HAP-1 (cell line): ENCODE results near the gene FSCN2.

ENCODE experiments used
- DNase-seq, 2 experiments: peaks; one replicate each; pipeline ENCODE4 v3.0.0-alpha.2; 2016 to 2020; ENCODE audit warnings: low spot score in 2 of 2
- H3K27me3 ChIP-seq: fragments of 250-450 bp; sonication (Bioruptor Pico); 2 replicates; pipeline ENCODE4 v1.5.1; 2020; ENCODE audit warnings: low read depth, mild to moderate bottlenecking, moderate library complexity
- H3K36me3 ChIP-seq: fragments of 250-450 bp; sonication (Bioruptor Pico); replicated peaks from 2 replicates; pipeline ENCODE4 v1.5.1; 2020; ENCODE audit warnings: mild to moderate bottlenecking
- H3K4me1 ChIP-seq: fragments of 250-450 bp; sonication (Bioruptor Pico); 2 replicates; pipeline ENCODE4 v1.5.1; 2020; ENCODE audit warnings: mild to moderate bottlenecking
- H3K4me3 ChIP-seq: fragments of 250-450 bp; sonication (Bioruptor Pico); 2 replicates; pipeline ENCODE4 v1.5.1; 2020; ENCODE audit warnings: mild to moderate bottlenecking, moderate library complexity
- H3K9me3 ChIP-seq: fragments of 250-450 bp; sonication (Bioruptor Pico); 2 replicates; pipeline ENCODE4 v1.5.1; 2020; ENCODE audit warnings: mild to moderate bottlenecking, moderate library complexity
- in situ Hi-C: fragments of 300-500 bp; cut with MboI; formaldehyde crosslinking; loops from 3 replicates; pipeline ENCODE4 v1.14.3; 2020; ENCODE audit warnings: low sequenced_read_pairs, inconsistent platforms, mixed read lengths

The FSCN2 gene, protein sequence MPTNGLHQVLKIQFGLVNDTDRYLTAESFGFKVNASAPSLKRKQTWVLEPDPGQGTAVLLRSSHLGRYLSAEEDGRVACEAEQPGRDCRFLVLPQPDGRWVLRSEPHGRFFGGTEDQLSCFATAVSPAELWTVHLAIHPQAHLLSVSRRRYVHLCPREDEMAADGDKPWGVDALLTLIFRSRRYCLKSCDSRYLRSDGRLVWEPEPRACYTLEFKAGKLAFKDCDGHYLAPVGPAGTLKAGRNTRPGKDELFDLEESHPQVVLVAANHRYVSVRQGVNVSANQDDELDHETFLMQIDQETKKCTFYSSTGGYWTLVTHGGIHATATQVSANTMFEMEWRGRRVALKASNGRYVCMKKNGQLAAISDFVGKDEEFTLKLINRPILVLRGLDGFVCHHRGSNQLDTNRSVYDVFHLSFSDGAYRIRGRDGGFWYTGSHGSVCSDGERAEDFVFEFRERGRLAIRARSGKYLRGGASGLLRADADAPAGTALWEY

DNA sequence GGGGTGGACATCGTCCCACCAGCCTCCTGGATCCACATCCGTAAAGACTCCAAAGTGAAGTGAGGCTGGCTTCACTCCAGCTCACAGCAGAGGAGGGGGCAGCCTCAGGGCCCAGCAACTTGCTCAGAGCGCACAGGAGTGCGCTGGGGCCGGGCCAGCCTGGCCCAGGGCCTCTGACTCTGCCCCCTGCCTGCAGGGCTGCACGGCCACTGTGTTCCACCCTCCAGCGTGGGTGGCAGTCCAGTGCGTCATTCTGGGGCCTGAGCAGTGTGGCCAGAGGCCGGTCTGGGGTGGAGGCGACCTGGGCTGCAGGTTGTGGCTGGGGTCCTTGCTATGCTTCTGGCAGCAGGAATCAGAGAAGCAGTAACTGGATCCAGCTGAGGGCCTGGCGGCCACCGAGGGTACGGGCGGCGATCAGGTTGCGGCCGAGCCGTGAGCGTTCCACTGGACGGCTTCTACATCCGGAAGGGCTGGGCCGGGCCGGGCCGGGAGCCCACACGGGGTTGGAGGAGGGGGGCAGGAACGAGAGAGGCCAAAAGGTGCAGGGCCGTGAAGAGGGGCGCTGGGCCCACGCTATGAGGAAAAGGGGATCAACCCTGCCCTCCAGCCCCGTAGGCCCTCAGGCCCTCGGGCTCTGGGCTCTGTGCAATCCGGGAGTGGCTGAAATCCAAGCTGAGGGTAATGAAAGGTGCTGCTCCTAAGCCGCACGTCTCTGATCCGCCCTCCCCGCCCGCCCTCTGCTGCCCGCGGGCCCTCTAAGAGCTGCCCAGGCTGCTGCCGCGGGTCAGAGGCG, at the start of gene FSCN2:
Gene FSCN2, plus strand, starts transcription at position 787 of the 793 bp plus-strand sequence. CDS start 155 bp downstream, outside the sequence.
- H3K4me1 ChIP-seq: no peaks in the 10 kb centered on the region
- H3K4me3 ChIP-seq: no peak within 1 kb of the TSS
- no peaks in the 10 kb centered on the region for H3K9me3 ChIP-seq
- no peak for DNase-seq
- H3K36me3 ChIP-seq: no peaks in the 10 kb centered on the region
- H3K27me3 ChIP-seq: peaks cover 27% of the 10 kb centered on the region
- in situ Hi-C loops: no loop called here

GRCh38 chr17:81479175-81480071, 48.8 kb upstream of the FSCN2 start:
- no peak for DNase-seq
- in situ Hi-C loops: loop anchor here (5.0 to 10.0 kb wide), 3 partner anchors 85 to 222 kb away; partner anchors contain the start of gene BAHCC1
- no peaks in the 10 kb centered on the region for H3K27me3 ChIP-seq

GRCh38 chr17:81480140-81481072, 47.8 kb upstream of the FSCN2 start:
- no peaks in the 10 kb centered on the region for H3K36me3 ChIP-seq
- no peak overlapping the region for H3K4me3 ChIP-seq
- H3K4me1 ChIP-seq: peaks cover 11% of the 10 kb centered on the region
- no peak for DNase-seq
- H3K9me3 ChIP-seq: no peaks in the 10 kb centered on the region
- H3K27me3 ChIP-seq: no peaks in the 10 kb centered on the region
- in situ Hi-C loops: loop anchor here (5.0 to 10.0 kb wide), 3 partner anchors 86 to 223 kb away; partner anchors contain the start of gene BAHCC1

More at GRCh38 chr17:81479175-81480071, 48.8 kb upstream of the FSCN2 start:
- Histone ChIP-seq H3K4me1 (peaks cover 5% of the 10 kb centered on the region), H3K36me3 (no peaks in the 10 kb centered on the region), H3K9me3 (no peaks in the 10 kb centered on the region), H3K4me3 (no peak overlapping the region)

- in situ Hi-C loops: loop anchor here (5.0 to 10.0 kb wide), 3 partner anchors 86 to 224 kb away; partner anchors contain the start of gene BAHCC1
- DNase-seq: no peak
- H3K4me1 ChIP-seq: peaks cover 18% of the 10 kb centered on the region
- no peaks in the 10 kb centered on the region for H3K9me3 ChIP-seq
- no peak overlapping the region for H3K4me3 ChIP-seq
- H3K36me3 ChIP-seq: no peaks in the 10 kb centered on the region
- H3K27me3 ChIP-seq: no peaks in the 10 kb centered on the region
Observed at GRCh38 chr17:81481073-81481799, 46.9 kb upstream of the FSCN2 start.

GRCh38 chr17:81481815-81482505, 46.2 kb upstream of the FSCN2 start:
- Histone ChIP-seq H3K9me3 (no peaks in the 10 kb centered on the region), H3K4me1 (peaks cover 25% of the 10 kb centered on the region), H3K27me3 (no peaks in the 10 kb centered on the region), H3K4me3 (no peak overlapping the region), H3K36me3 (no peaks in the 10 kb centered on the region)
- no peak for DNase-seq
- in situ Hi-C loops: loop anchor here (5.0 to 10.0 kb wide), 3 partner anchors 87 to 225 kb away; partner anchors contain the start of gene BAHCC1

DNA sequence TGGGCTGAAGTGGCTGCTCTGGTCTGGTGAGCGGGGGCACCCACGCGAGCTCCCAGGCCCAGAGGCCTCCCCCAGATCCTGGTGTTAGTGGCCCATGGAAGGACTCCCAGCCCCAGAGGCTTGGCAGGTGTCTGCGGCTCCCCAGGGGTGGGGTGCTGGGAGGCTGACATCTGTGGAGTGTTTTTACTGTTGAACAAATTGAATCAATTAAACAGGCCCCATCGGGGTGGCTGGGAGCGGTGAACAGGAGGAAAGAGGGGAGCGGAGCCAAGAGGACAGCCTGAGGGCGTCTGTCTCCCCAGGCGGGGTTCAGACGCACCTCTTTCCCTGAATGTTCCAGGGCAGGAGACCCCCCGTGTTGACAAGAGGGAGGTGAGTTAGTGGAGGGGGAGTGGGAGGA, 45.5 kb upstream of the FSCN2 start:
- no peak for DNase-seq
- in situ Hi-C loops: loop anchor here (5.0 to 10.0 kb wide), 3 partner anchors 88 to 225 kb away; partner anchors contain the start of gene BAHCC1
- H3K27me3 ChIP-seq: no peaks in the 10 kb centered on the region
- H3K4me1 ChIP-seq: peaks cover 33% of the 10 kb centered on the region
- no peaks in the 10 kb centered on the region for H3K9me3 ChIP-seq
- H3K36me3 ChIP-seq: no peaks in the 10 kb centered on the region
- no peak overlapping the region for H3K4me3 ChIP-seq

- Histone ChIP-seq H3K27me3 (no peaks in the 10 kb centered on the region), H3K4me3 (no peak overlapping the region), H3K9me3 (no peaks in the 10 kb centered on the region), H3K4me1 (peaks cover 37% of the 10 kb centered on the region), H3K36me3 (no peaks in the 10 kb centered on the region)
- in situ Hi-C loops: loop anchor here (5.0 to 10.0 kb wide), 3 partner anchors 88 to 226 kb away; partner anchors contain the start of gene BAHCC1
- no peak for DNase-seq
Observed at GRCh38 chr17:81483085-81483861, 44.9 kb upstream of the FSCN2 start.

DNA sequence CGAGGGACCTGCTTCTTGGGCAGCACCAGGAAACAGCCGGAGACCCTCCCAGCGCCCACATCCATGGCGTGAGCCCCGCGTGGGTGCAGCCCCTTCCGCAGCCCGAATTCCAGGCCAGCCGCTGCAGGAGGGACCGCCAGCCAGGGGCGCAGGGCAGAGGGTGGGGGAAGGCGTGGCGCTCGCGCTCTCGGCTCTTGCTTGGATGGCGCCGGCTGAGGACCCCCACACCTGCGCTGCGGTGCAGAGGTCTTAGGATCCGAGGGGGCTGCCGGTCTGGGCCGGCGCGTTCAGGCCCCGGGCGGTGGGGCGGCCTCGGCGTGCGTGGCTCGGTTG, 44.3 kb upstream of the FSCN2 start:
- H3K9me3 ChIP-seq: no peaks in the 10 kb centered on the region
- in situ Hi-C loops: loop anchor here (5.0 to 10.0 kb wide), 3 partner anchors 89 to 227 kb away; partner anchors contain the start of gene BAHCC1
- DNase-seq: no peak
- H3K4me3 ChIP-seq: peak overlapping the region; percentile 33
- no peaks in the 10 kb centered on the region for H3K27me3 ChIP-seq
- H3K36me3 ChIP-seq: no peaks in the 10 kb centered on the region
- H3K4me1 ChIP-seq: peaks cover 41% of the 10 kb centered on the region

- H3K27me3 ChIP-seq: no peaks in the 10 kb centered on the region
- H3K4me1 ChIP-seq: peaks cover 45% of the 10 kb centered on the region
- peak overlapping the region; percentile 33 for H3K4me3 ChIP-seq
- in situ Hi-C loops: loop anchor here (5.0 to 10.0 kb wide), 3 partner anchors 90 to 227 kb away; partner anchors contain the start of gene BAHCC1
- no peaks in the 10 kb centered on the region for H3K9me3 ChIP-seq
- DNase-seq: peak; percentile 81 to 93
- no peaks in the 10 kb centered on the region for H3K36me3 ChIP-seq
Observed at GRCh38 chr17:81484195-81484979, 43.8 kb upstream of the FSCN2 start.

DNA sequence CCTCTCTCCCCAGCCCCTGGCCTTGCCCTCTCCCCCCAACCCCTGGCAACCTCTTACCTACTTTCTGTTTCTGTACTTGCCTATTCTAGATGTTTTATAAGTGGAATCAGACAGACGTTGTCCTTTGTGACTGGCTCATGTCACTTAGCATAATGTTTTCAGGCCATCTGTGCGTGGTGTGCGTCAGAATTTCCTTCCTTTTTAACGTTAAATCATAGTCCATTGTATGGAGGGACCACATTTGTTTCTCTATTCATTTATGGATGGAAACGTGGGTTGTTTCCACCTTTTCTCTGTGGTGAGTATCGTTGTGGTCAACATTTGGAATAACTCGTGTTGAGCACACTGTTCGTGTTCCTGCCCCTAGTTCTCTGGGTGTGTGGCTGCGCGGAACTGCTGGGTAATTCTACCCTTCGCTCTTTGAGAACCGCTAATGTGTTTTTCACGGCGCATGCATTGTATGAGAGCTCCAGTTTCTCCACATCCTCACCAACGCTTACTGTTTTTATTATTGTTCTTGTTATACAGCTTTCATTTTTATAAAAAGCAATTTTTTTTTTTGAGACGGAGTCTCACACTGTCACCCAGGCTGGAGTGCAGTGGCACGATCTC, 41.9 kb upstream of the FSCN2 start:
- H3K4me1 ChIP-seq: peaks cover 51% of the 10 kb centered on the region

More for the DNA sequence above, 41.9 kb upstream of the FSCN2 start:
- Histone ChIP-seq H3K36me3 (no peaks in the 10 kb centered on the region), H3K27me3 (no peaks in the 10 kb centered on the region), H3K4me3 (no peak overlapping the region), H3K9me3 (no peaks in the 10 kb centered on the region)
- in situ Hi-C loops: loop anchor here (10.0 kb wide), 1 partner anchor 92 kb away; the partner anchor contains the start of gene BAHCC1
- DNase-seq: peak; percentile 57 to 72
